ENCODE measurements around the gene RASGRF1.

The RASGRF1 gene

GRCh38 chr15:78950343-78950742 is 140.2 kb downstream of the RASGRF1 start:
- no peaks in the 10 kb centered on the region for H3K9me3 ChIP-seq (ENCODE audit: insufficient read depth, low read depth, low read length)
- no peaks in the 10 kb centered on the region for H3K36me3 ChIP-seq (ENCODE audit: insufficient read depth, low read length)
- no peak overlapping the region for H3K4me2 ChIP-seq (ENCODE audit: low read depth, low read length, poor library complexity, severe bottlenecking)
- peaks cover 12% of the 10 kb centered on the region for H3K4me1 ChIP-seq (ENCODE audit: insufficient read depth, low read length, poor library complexity, severe bottlenecking)
- TF ChIP-seq EZH2phosphoT487 (IDR thresholded peaks at IDR 0.05; ENCODE audit: borderline replicate concordance) (no peak), CTCF (conservative IDR thresholded peaks at IDR 0.05; ENCODE audit: low read length) (no peak)
- H3K4me3 ChIP-seq (ENCODE audit: low read length, poor library complexity, severe bottlenecking) = no peak overlapping the region
- no peak overlapping the region for H3K9ac ChIP-seq (ENCODE audit: low read depth, low read length, poor library complexity, severe bottlenecking)
- no peaks in the 10 kb centered on the region for H3K27me3 ChIP-seq (ENCODE audit: insufficient read depth, low read length, poor library complexity, severe bottlenecking)
- H3K79me2 ChIP-seq (ENCODE audit: insufficient read depth, low read length) = no peaks in the 10 kb centered on the region
- no peaks in the 10 kb centered on the region; the same call in 1 of the 2 replicates for H3F3A ChIP-seq (ENCODE audit: low read depth)
- H3K9me2 ChIP-seq (replicated peaks; ENCODE audit: low read depth, low read length) = no peaks in the 10 kb centered on the region
- no peaks in the 10 kb centered on the region for H4K20me1 ChIP-seq (ENCODE audit: insufficient read depth, low read length, poor library complexity, severe bottlenecking)
- no peak overlapping the region for H2AFZ ChIP-seq (ENCODE audit: low read length)

GRCh38 chr15:78949461-78949860 is 141.1 kb downstream of the RASGRF1 start:
- H3K4me1 ChIP-seq (ENCODE audit: insufficient read depth, low read length, poor library complexity, severe bottlenecking) = peaks cover 12% of the 10 kb centered on the region
- no peaks in the 10 kb centered on the region for H3K36me3 ChIP-seq (ENCODE audit: insufficient read depth, low read length)
- no peaks in the 10 kb centered on the region; the same call in 1 of the 2 replicates for H3F3A ChIP-seq (ENCODE audit: low read depth)
- no peaks in the 10 kb centered on the region for H3K27me3 ChIP-seq (ENCODE audit: insufficient read depth, low read length, poor library complexity, severe bottlenecking)
- no peak overlapping the region for H3K9ac ChIP-seq (ENCODE audit: low read depth, low read length, poor library complexity, severe bottlenecking)
- no peaks in the 10 kb centered on the region for H3K9me2 ChIP-seq (replicated peaks; ENCODE audit: low read depth, low read length)
- H3K4me3 ChIP-seq (ENCODE audit: low read length, poor library complexity, severe bottlenecking) = no peak overlapping the region
- no peak overlapping the region for H2AFZ ChIP-seq (ENCODE audit: low read length)
- no peaks in the 10 kb centered on the region for H3K9me3 ChIP-seq (ENCODE audit: insufficient read depth, low read depth, low read length)
- TF ChIP-seq EZH2phosphoT487 (IDR thresholded peaks at IDR 0.05; ENCODE audit: borderline replicate concordance) (no peak), CTCF (conservative IDR thresholded peaks at IDR 0.05; ENCODE audit: low read length) (no peak)
- H3K79me2 ChIP-seq (ENCODE audit: insufficient read depth, low read length) = peaks cover 2% of the 10 kb centered on the region; the same call in 1 of the 2 replicates
- H4K20me1 ChIP-seq (ENCODE audit: insufficient read depth, low read length, poor library complexity, severe bottlenecking) = no peaks in the 10 kb centered on the region
- no peak overlapping the region for H3K4me2 ChIP-seq (ENCODE audit: low read depth, low read length, poor library complexity, severe bottlenecking)

GRCh38 chr15:78947506-78947905 is 143.1 kb downstream of the RASGRF1 start:
- H3K27me3 ChIP-seq (ENCODE audit: insufficient read depth, low read length, poor library complexity, severe bottlenecking) = no peaks in the 10 kb centered on the region
- peaks cover 30% of the 10 kb centered on the region for H3K4me1 ChIP-seq (ENCODE audit: insufficient read depth, low read length, poor library complexity, severe bottlenecking)
- H3F3A ChIP-seq (ENCODE audit: low read depth) = no peaks in the 10 kb centered on the region; the same call in 1 of the 2 replicates
- no peak overlapping the region for H2AFZ ChIP-seq (ENCODE audit: low read length)
- H3K36me3 ChIP-seq (ENCODE audit: insufficient read depth, low read length) = no peaks in the 10 kb centered on the region
- no peak overlapping the region for H3K4me2 ChIP-seq (ENCODE audit: low read depth, low read length, poor library complexity, severe bottlenecking)
- H4K20me1 ChIP-seq (ENCODE audit: insufficient read depth, low read length, poor library complexity, severe bottlenecking) = no peaks in the 10 kb centered on the region
- TF ChIP-seq CTCF (conservative IDR thresholded peaks at IDR 0.05; ENCODE audit: low read length) (no peak), EZH2phosphoT487 (IDR thresholded peaks at IDR 0.05; ENCODE audit: borderline replicate concordance) (no peak)
- H3K9me2 ChIP-seq (replicated peaks; ENCODE audit: low read depth, low read length) = no peaks in the 10 kb centered on the region
- peaks cover 22% of the 10 kb centered on the region; the same call in 1 of the 2 replicates for H3K79me2 ChIP-seq (ENCODE audit: insufficient read depth, low read length)
- no peaks in the 10 kb centered on the region for H3K9me3 ChIP-seq (ENCODE audit: insufficient read depth, low read depth, low read length)
- H3K9ac ChIP-seq (ENCODE audit: low read depth, low read length, poor library complexity, severe bottlenecking) = no peak overlapping the region
- H3K4me3 ChIP-seq (ENCODE audit: low read length, poor library complexity, severe bottlenecking) = no peak overlapping the region
